Neural cell (in vitro differentiated cells): ENCODE data around the gene TMEM168.

Experiments used
- CTCF ChIP-seq: fragments of 450-650 bp; IDR thresholded peaks from 2 replicates; pipeline ENCODE4 v1.5.1; 2014; ENCODE audit warnings: antibody characterized with exemption, mild to moderate bottlenecking, moderate library complexity; ENCODE audit not compliant: poor library complexity, severe bottlenecking
- POLR2AphosphoS5 ChIP-seq: IDR thresholded peaks from 2 replicates; pipeline ENCODE4 v1.6.1; 2012
- RAD21 ChIP-seq: fragments of 450-650 bp; conservative IDR thresholded peaks from 2 replicates; pipeline ENCODE4 v1.6.1; 2014; ENCODE audit warnings: antibody characterized with exemption, mild to moderate bottlenecking, moderate library complexity
- SMC3 ChIP-seq: fragments of 450-650 bp; conservative IDR thresholded peaks from 2 replicates; pipeline ENCODE4 v1.6.1; 2014; ENCODE audit warnings: antibody characterized with exemption, mild to moderate bottlenecking, moderate library complexity; ENCODE audit not compliant: poor library complexity

GRCh38 chr7:112745635-112746034, 44.6 kb downstream of the TMEM168 start:
- TF ChIP-seq CTCF (no peak), SMC3 (no peak), POLR2AphosphoS5 (no peak), RAD21 (no peak)
